Measurements from ENCODE around the gene RETREG1. TPM values are rescaled to one million over a fixed set of nuclear protein-coding genes. Genes with fewer than 3 reads are reported as not detected.

RETREG1 gene
- total and polyA plus RNA-seq, 7 experiments from 2014 or later, result 37.4 to 130 (median 48.6) TPM

DNA sequence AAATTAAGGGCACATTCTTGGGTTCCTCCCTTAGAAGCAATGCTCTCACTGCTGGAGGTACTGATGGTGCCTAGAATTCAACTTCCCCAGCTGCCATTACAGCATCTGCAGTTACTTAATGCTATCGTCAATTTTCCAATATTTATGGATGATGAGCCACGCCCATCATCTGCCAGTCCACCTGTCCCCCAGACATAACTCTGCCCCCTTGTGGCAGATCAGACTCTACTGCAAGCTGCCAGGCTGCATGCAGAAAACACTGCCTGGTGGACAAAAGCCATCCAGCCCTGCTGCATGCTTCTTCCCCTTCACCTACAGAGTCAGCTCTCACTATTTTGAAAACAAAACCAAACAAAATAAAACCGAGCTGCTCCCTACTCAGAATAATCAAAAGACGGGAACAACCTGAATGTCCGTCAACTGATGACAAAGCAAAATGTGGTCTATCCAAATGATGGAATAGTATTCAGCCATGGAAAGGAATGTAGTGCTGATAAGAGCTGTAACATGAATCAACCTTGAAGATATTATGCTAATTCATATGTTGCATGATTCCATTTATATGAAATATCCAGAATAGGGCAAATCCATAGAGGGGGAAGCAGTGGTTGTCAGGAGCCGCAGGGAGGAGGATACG is 66.4 kb downstream of the RETREG1 start:
- no peaks in the 10 kb centered on the region for H3K9me3 Mint-ChIP-seq
- no peak overlapping the region for H3K27ac ChIP-seq (ENCODE audit: low read depth, low read length)
- H3K27ac Mint-ChIP-seq, result no peak overlapping the region
- ChIA-PET CTCF (interaction anchor here (1.3 to 1.5 kb wide), 2 partner anchors 9 to 16 kb away, joined by 3 to 4 read pairs; no protein-coding TSS in a partner anchor), POLR2A (no interaction called here)
- no peaks in the 10 kb centered on the region for H3K36me3 ChIP-seq (ENCODE audit: control insufficient read depth in 2 of 3, insufficient read depth in 3 of 3, low read length in 3 of 3)
- peak overlapping the region in 2 of 10 donors; percentile 17 to 18 for H3K4me3 Mint-ChIP-seq
- no peaks in the 10 kb centered on the region for H3K9me3 ChIP-seq (ENCODE audit: control insufficient read depth in 2 of 3, low read length in 3 of 3)
- ATAC-seq (peak; percentile 49), DNase-seq (peak in 6 of 9 donors; percentile 10 to 25 (median 16))
- H3K27me3 Mint-ChIP-seq, result no peaks in the 10 kb centered on the region
- H3K36me3 Mint-ChIP-seq, result peaks cover 5 to 35% (median 17%) of the 10 kb centered on the region in 5 donors
- H3K4me3 ChIP-seq (ENCODE audit: low read length), result no peak overlapping the region
- no peaks in the 10 kb centered on the region for H3K27me3 ChIP-seq (ENCODE audit: control insufficient read depth in 2 of 2, insufficient read depth in 2 of 2, low read length in 2 of 2)
- H3K4me1 ChIP-seq (ENCODE audit: control insufficient read depth in 2 of 2, insufficient read depth in 2 of 2, low read length in 2 of 2), result no peaks in the 10 kb centered on the region
- intact Hi-C loops (cut with micrococcal nuclease), result loop anchor here (1.0 to 5.0 kb wide), 3 partner anchors 61 to 83 kb away; partner anchors contain the start of genes ZNF622 (in 2 of the 2) and RETREG1 (in 1 of the 2)
- H3K4me1 Mint-ChIP-seq, result peaks cover 13 to 92% (median 85%) of the 10 kb centered on the region in 7 donors

GRCh38 chr5:16549491-16550206 is 67.1 kb downstream of the RETREG1 start:
- H3K9me3 Mint-ChIP-seq, result no peaks in the 10 kb centered on the region
- CTCF ChIA-PET, result interaction anchor here (0.8 to 1.5 kb wide), 3 partner anchors 10 to 51 kb away, joined by 3 to 4 read pairs (median 4); no protein-coding TSS in a partner anchor
- H3K4me3 Mint-ChIP-seq, result peak overlapping the region in 1 of 10 donors; percentile 17
- intact Hi-C loops (cut with micrococcal nuclease), result loop anchor here (1.0 to 5.0 kb wide), 3 partner anchors 60 to 82 kb away; partner anchors contain the start of genes ZNF622 (in 2 of the 2) and RETREG1 (in 1 of the 2)
- no peak for ATAC-seq
- no peaks in the 10 kb centered on the region for H3K36me3 ChIP-seq (ENCODE audit: control insufficient read depth in 2 of 3, insufficient read depth in 3 of 3, low read length in 3 of 3)
- H3K27ac ChIP-seq (ENCODE audit: low read depth, low read length), result no peak overlapping the region
- peaks cover 5 to 37% (median 18%) of the 10 kb centered on the region in 5 donors for H3K36me3 Mint-ChIP-seq
- H3K9me3 ChIP-seq (ENCODE audit: control insufficient read depth in 2 of 3, low read length in 3 of 3), result no peaks in the 10 kb centered on the region
- no peak overlapping the region for H3K27ac Mint-ChIP-seq
- no peaks in the 10 kb centered on the region for H3K27me3 ChIP-seq (ENCODE audit: control insufficient read depth in 2 of 2, insufficient read depth in 2 of 2, low read length in 2 of 2)
- POLR2A ChIA-PET, result no interaction called here
- no peak overlapping the region for H3K4me3 ChIP-seq (ENCODE audit: low read length)
- H3K4me1 ChIP-seq (ENCODE audit: control insufficient read depth in 2 of 2, insufficient read depth in 2 of 2, low read length in 2 of 2), result no peaks in the 10 kb centered on the region
- H3K27me3 Mint-ChIP-seq, result no peaks in the 10 kb centered on the region
- H3K4me1 Mint-ChIP-seq, result peaks cover 13 to 92% (median 85%) of the 10 kb centered on the region in 7 donors
- no peak for DNase-seq

DNA sequence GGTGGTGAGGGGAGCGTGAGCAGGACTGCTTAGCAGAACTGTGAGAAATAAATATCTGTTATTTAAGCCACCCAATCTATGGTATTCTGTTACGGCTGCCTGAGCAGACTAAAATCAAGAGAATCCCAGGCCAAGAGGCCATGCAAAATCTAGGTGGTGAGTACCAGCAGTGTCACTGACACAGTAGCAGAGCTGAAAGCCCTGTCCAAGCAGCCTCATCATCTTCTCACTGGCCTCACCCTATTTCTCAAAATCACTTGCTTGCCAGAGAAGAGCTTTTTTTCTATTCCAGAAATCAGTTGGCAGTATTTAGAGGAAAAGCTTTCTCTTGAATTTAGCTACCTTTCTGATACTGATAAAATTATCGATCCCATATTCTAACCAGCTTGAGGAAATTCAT is 68.0 kb downstream of the RETREG1 start:
- Mint-ChIP-seq H3K4me1 (peaks cover 13 to 92% (median 85%) of the 10 kb centered on the region in 7 donors), H3K27ac (no peak overlapping the region), H3K36me3 (peaks cover 5 to 41% (median 24%) of the 10 kb centered on the region in 5 donors), H3K9me3 (no peaks in the 10 kb centered on the region), H3K4me3 (no peak overlapping the region), H3K27me3 (no peaks in the 10 kb centered on the region)
- ChIA-PET POLR2A (interaction anchor here (0.7 kb wide), 1 partner anchor 81 kb away, joined by 3 read pairs; no protein-coding TSS in a partner anchor), CTCF (interaction anchor here (0.8 to 1.2 kb wide), 3 partner anchors 14 to 59 kb away, joined by 3 to 4 read pairs (median 4); no protein-coding TSS in a partner anchor)
- ATAC-seq (no peak), DNase-seq (no peak)
- Histone ChIP-seq H3K36me3 (ENCODE audit: control insufficient read depth in 2 of 3, insufficient read depth in 3 of 3, low read length in 3 of 3) (no peaks in the 10 kb centered on the region), H3K4me3 (ENCODE audit: low read length) (no peak overlapping the region), H3K27me3 (ENCODE audit: control insufficient read depth in 2 of 2, insufficient read depth in 2 of 2, low read length in 2 of 2) (no peaks in the 10 kb centered on the region), H3K9me3 (ENCODE audit: control insufficient read depth in 2 of 3, low read length in 3 of 3) (no peaks in the 10 kb centered on the region), H3K27ac (ENCODE audit: low read depth, low read length) (no peak overlapping the region), H3K4me1 (ENCODE audit: control insufficient read depth in 2 of 2, insufficient read depth in 2 of 2, low read length in 2 of 2) (no peaks in the 10 kb centered on the region)
- intact Hi-C loops (cut with micrococcal nuclease), result no loop called here

GRCh38 chr5:16548115-16548514 is 68.7 kb downstream of the RETREG1 start:
- ATAC-seq (no peak), DNase-seq (no peak)
- POLR2A ChIA-PET, result interaction anchor here (0.6 kb wide), 1 partner anchor 67 kb away, joined by 3 read pairs; no protein-coding TSS in a partner anchor
- Histone ChIP-seq H3K27me3 (ENCODE audit: control insufficient read depth in 2 of 2, insufficient read depth in 2 of 2, low read length in 2 of 2) (no peaks in the 10 kb centered on the region), H3K36me3 (ENCODE audit: control insufficient read depth in 2 of 3, insufficient read depth in 3 of 3, low read length in 3 of 3) (no peaks in the 10 kb centered on the region), H3K4me1 (ENCODE audit: control insufficient read depth in 2 of 2, insufficient read depth in 2 of 2, low read length in 2 of 2) (no peaks in the 10 kb centered on the region), H3K27ac (ENCODE audit: low read depth, low read length) (no peak overlapping the region), H3K9me3 (ENCODE audit: control insufficient read depth in 2 of 3, low read length in 3 of 3) (no peaks in the 10 kb centered on the region), H3K4me3 (ENCODE audit: low read length) (no peak overlapping the region)
- CTCF ChIA-PET, result interaction anchor here (1.1 to 1.2 kb wide), 2 partner anchors 15 to 58 kb away, joined by 3 to 4 read pairs; no protein-coding TSS in a partner anchor
- Mint-ChIP-seq H3K36me3 (peaks cover 5 to 44% (median 24%) of the 10 kb centered on the region in 5 donors), H3K4me3 (no peak overlapping the region), H3K9me3 (no peaks in the 10 kb centered on the region), H3K27ac (peak overlapping the region in 2 of 9 donors; percentile 14 to 25), H3K27me3 (no peaks in the 10 kb centered on the region), H3K4me1 (peaks cover 13 to 98% (median 90%) of the 10 kb centered on the region in 7 donors)
- intact Hi-C loops (cut with micrococcal nuclease), result no loop called here

GRCh38 chr5:16547200-16547842 is 69.5 kb downstream of the RETREG1 start:
- peak overlapping the region in 1 of 10 donors; percentile 38 for H3K4me3 Mint-ChIP-seq
- Histone ChIP-seq H3K36me3 (ENCODE audit: control insufficient read depth in 2 of 3, insufficient read depth in 3 of 3, low read length in 3 of 3) (no peaks in the 10 kb centered on the region), H3K4me1 (ENCODE audit: control insufficient read depth in 2 of 2, insufficient read depth in 2 of 2, low read length in 2 of 2) (peaks cover 0 to 4% of the 10 kb centered on the region in 2 donors), H3K9me3 (ENCODE audit: control insufficient read depth in 2 of 3, low read length in 3 of 3) (no peaks in the 10 kb centered on the region), H3K27me3 (ENCODE audit: control insufficient read depth in 2 of 2, insufficient read depth in 2 of 2, low read length in 2 of 2) (no peaks in the 10 kb centered on the region), H3K27ac (ENCODE audit: low read depth, low read length) (no peak overlapping the region), H3K4me3 (ENCODE audit: low read length) (no peak overlapping the region)
- CTCF ChIA-PET, result interaction anchor here (0.9 to 1.0 kb wide), 2 partner anchors 12 to 58 kb away, joined by 3 to 4 read pairs; no protein-coding TSS in a partner anchor
- POLR2A ChIA-PET, result no interaction called here
- H3K4me1 Mint-ChIP-seq, result peaks cover 7 to 98% (median 90%) of the 10 kb centered on the region in 7 donors
- ATAC-seq, result no peak
- DNase-seq, result no peak
- H3K9me3 Mint-ChIP-seq, result no peaks in the 10 kb centered on the region
- no peaks in the 10 kb centered on the region for H3K27me3 Mint-ChIP-seq
- H3K27ac Mint-ChIP-seq, result no peak overlapping the region
- intact Hi-C loops (cut with micrococcal nuclease), result no loop called here
- H3K36me3 Mint-ChIP-seq, result peaks cover 5 to 48% (median 18%) of the 10 kb centered on the region in 5 donors

GRCh38 chr5:16546732-16547131 is 70.1 kb downstream of the RETREG1 start:
- CTCF ChIA-PET, result interaction anchor here (0.9 to 1.0 kb wide), 2 partner anchors 12 to 57 kb away, joined by 3 to 4 read pairs; no protein-coding TSS in a partner anchor
- POLR2A ChIA-PET, result no interaction called here
- intact Hi-C loops (cut with micrococcal nuclease), result no loop called here
- Mint-ChIP-seq H3K27me3 (no peaks in the 10 kb centered on the region), H3K4me3 (peak overlapping the region in 2 of 10 donors; percentile 30 to 38), H3K9me3 (no peaks in the 10 kb centered on the region), H3K4me1 (peaks cover 13 to 98% (median 90%) of the 10 kb centered on the region in 7 donors), H3K27ac (peak overlapping the region in 2 of 9 donors; percentile 56 to 69), H3K36me3 (peaks cover 5 to 45% (median 18%) of the 10 kb centered on the region in 5 donors)
- H3K4me3 ChIP-seq (ENCODE audit: low read length), result no peak overlapping the region
- H3K36me3 ChIP-seq (ENCODE audit: control insufficient read depth in 2 of 3, insufficient read depth in 3 of 3, low read length in 3 of 3), result no peaks in the 10 kb centered on the region
- no peak for DNase-seq
- no peaks in the 10 kb centered on the region for H3K9me3 ChIP-seq (ENCODE audit: control insufficient read depth in 2 of 3, low read length in 3 of 3)
- no peak for ATAC-seq
- H3K27ac ChIP-seq (ENCODE audit: low read depth, low read length), result no peak overlapping the region
- no peaks in the 10 kb centered on the region for H3K27me3 ChIP-seq (ENCODE audit: control insufficient read depth in 2 of 2, insufficient read depth in 2 of 2, low read length in 2 of 2)
- peaks cover 0 to 7% of the 10 kb centered on the region in 2 donors for H3K4me1 ChIP-seq (ENCODE audit: control insufficient read depth in 2 of 2, insufficient read depth in 2 of 2, low read length in 2 of 2)
